HG03558 (cell line): ENCODE results near the gene C15orf39.
"Not testable (repeated sequence)": the region's sequence is repeated elsewhere in the genome, so short reads cannot be mapped to it uniquely, and the experiment has no call there.

Experiments used
- ATAC-seq: cut with Tn5 transposase; IDR thresholded peaks from one replicate; pipeline ENCODE4 v1.9.1; 2021; ENCODE audit warnings: moderate number of reproducible peaks; ENCODE audit not compliant: unreplicated experiment; ENCODE audit errors: extremely low read depth

The C15orf39 gene

GRCh38 chr15:75229191-75230015 is 27.7 kb downstream of the C15orf39 start:
- ATAC-seq, result no peak

- no peak for ATAC-seq
Measured at GRCh38 chr15:75230016-75230343, 28.3 kb downstream of the C15orf39 start.

- no peak for ATAC-seq
Measured at GRCh38 chr15:75230551-75231371, 29.1 kb downstream of the C15orf39 start.

- ATAC-seq, result no peak
Measured at GRCh38 chr15:75231836-75232235, 30.2 kb downstream of the C15orf39 start.

- ATAC-seq, result no peak
Measured at GRCh38 chr15:75232252-75232813, 30.7 kb downstream of the C15orf39 start.

GRCh38 chr15:75232826-75233503 is 31.3 kb downstream of the C15orf39 start:
- ATAC-seq, result no peak

GRCh38 chr15:75233504-75234190 is 32.0 kb downstream of the C15orf39 start:
- no peak for ATAC-seq

GRCh38 chr15:75234191-75234810 is 32.6 kb downstream of the C15orf39 start:
- no peak for ATAC-seq

GRCh38 chr15:75235051-75235673 is 33.5 kb downstream of the C15orf39 start:
- ATAC-seq, result no peak

- ATAC-seq, result no peak
Measured at GRCh38 chr15:75235760-75236729, 34.4 kb downstream of the C15orf39 start.

GRCh38 chr15:75237316-75237982 is 35.8 kb downstream of the C15orf39 start:
- ATAC-seq, result no peak

GRCh38 chr15:75238150-75238549 is 36.5 kb downstream of the C15orf39 start:
- no peak for ATAC-seq

GRCh38 chr15:75245741-75246140 is 44.1 kb downstream of the C15orf39 start:
- not testable (repeated sequence) for ATAC-seq

GRCh38 chr15:75248991-75249390 is 47.3 kb downstream of the C15orf39 start:
- ATAC-seq, result not testable (repeated sequence)

GRCh38 chr15:75249726-75250125 is 48.0 kb downstream of the C15orf39 start:
- ATAC-seq, result no peak

- ATAC-seq, result not testable (repeated sequence)
Measured at GRCh38 chr15:75251343-75251742, 49.7 kb downstream of the C15orf39 start.

- ATAC-seq, result not testable (repeated sequence)
Measured at GRCh38 chr15:75252285-75252684, 50.6 kb downstream of the C15orf39 start.
